Lower leg skin (tissue), 3 donors: Measurements from ENCODE around the gene CCNI2.

Experiments
- CTCF ChIP-seq, 3 donors: fragments of 450-650 bp; IDR thresholded peaks; one replicate each; pipeline ENCODE4 v1.5.1; 2016; ENCODE audit warnings: antibody characterized with exemption in 3 of 3, mild to moderate bottlenecking in 3 of 3, moderate library complexity in 2 of 3
- POLR2A ChIP-seq, 2 donors: fragments of 450-650 bp; IDR thresholded peaks; one replicate each; pipeline ENCODE4 v1.6.1; 2016 to 2017; ENCODE audit warnings: antibody characterized with exemption in 2 of 2, mild to moderate bottlenecking in 1 of 2, moderate library complexity in 1 of 2

DNA sequence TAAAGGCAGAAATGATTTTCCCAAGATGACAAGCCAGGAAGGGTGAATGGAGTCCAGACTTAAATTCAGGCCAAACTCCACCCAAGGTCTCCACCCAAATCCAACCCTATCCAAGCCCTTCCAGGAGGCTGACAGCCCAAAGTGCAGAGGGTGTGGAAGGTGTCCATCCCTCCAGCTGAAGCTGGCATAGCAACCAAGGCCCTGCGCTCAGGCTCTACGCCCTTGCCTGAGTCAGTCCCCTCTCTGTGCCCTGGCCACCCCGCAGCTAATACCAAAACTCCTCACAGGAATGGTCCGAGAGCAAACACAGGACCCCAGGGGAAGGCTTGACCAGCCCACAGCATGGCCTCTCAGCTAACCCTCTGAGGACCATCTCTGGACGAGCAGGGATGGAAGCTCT is 27.7 kb downstream of the CCNI2 start:
- TF ChIP-seq CTCF (IDR thresholded peaks at IDR 0.05) (no peak), POLR2A (IDR thresholded peaks at IDR 0.05) (no peak)
